CD4-positive, alpha-beta T cell (primary cell): Measurements from ENCODE around the gene GALNT11. TPM values are rescaled to one million over a fixed set of nuclear protein-coding genes. Genes with fewer than 3 reads are reported as not detected.

Experiments
- ATAC-seq: fragments of 200-7000 bp; cut with Tn5 transposase; one replicate; pipeline ENCODE4 v1.10.0; 2022; ENCODE audit warnings: mild to moderate bottlenecking; ENCODE audit not compliant: poor library complexity
- CTCF ChIA-PET: fragments of 350-600 bp; sonication (Branson Sonifier 250); formaldehyde crosslinking; loops from one replicate; lab custom pipeline; 2021; ENCODE audit warnings: antibody characterized with exemption, inconsistent platforms; lab: Charles Lee
- POLR2A ChIA-PET: fragments of 350-600 bp; sonication (Branson Sonifier 250); formaldehyde crosslinking; loops from one replicate; lab custom pipeline; 2021; ENCODE audit warnings: antibody characterized with exemption, inconsistent platforms; lab: Charles Lee
- DNase-seq, 14 experiments: peaks; one replicate each; pipeline ENCODE4 v3.0.0-alpha.2; 2013 to 2020; ENCODE audit warnings: mixed read lengths in 2 of 14
- H3K27ac ChIP-seq, 2 donors: one replicate each; pipeline versions ENCODE4 v1.5.1 to v1.7.0; 2013; ENCODE audit warnings: low read length in 2 of 2, low read depth in 1 of 2, mild to moderate bottlenecking in 1 of 2
- H3K27me3 ChIP-seq, 2 experiments: 1 replicate in 1 of 2; 2 replicates in 1 of 2; pipeline versions ENCODE4 v1.6.1 to v1.7.0; 2013; ENCODE audit warnings: low read length in 2 of 2, control low read depth in 1 of 2, mild to moderate bottlenecking in 1 of 2, moderate library complexity in 1 of 2; ENCODE audit not compliant: insufficient read depth in 2 of 2, control insufficient read depth in 1 of 2
- H3K36me3 ChIP-seq: one replicate; pipeline ENCODE4 v1.6.1; 2013; ENCODE audit warnings: low read length, control low read depth; ENCODE audit not compliant: insufficient read depth
- H3K4me1 ChIP-seq: one replicate; pipeline ENCODE4 v1.6.1; 2013; ENCODE audit warnings: low read length, control low read depth; ENCODE audit not compliant: insufficient read depth
- H3K4me3 ChIP-seq: one replicate; pipeline ENCODE4 v1.5.1; 2013; ENCODE audit warnings: mild to moderate bottlenecking, low read length, moderate library complexity
- H3K9me3 ChIP-seq, 2 experiments: 1 replicate in 1 of 2; 2 replicates in 1 of 2; pipeline versions ENCODE4 v1.6.1 to v1.7.0; 2013; ENCODE audit warnings: low read length in 2 of 2, mild to moderate bottlenecking in 2 of 2, control low read depth in 1 of 2, moderate library complexity in 1 of 2; ENCODE audit not compliant: control insufficient read depth in 1 of 2, insufficient read depth in 1 of 2
- H3K27ac Mint-ChIP-seq: one replicate; pipeline ENCODE4 v1.8.0; 2020; ENCODE audit warnings: mixed read lengths
- H3K27me3 Mint-ChIP-seq: one replicate; pipeline ENCODE4 v1.8.0; 2021; ENCODE audit warnings: mixed read lengths
- H3K36me3 Mint-ChIP-seq: one replicate; pipeline ENCODE4 v1.8.0; 2021; ENCODE audit warnings: low read depth, mixed read lengths
- H3K4me1 Mint-ChIP-seq: one replicate; pipeline ENCODE4 v1.8.0; 2021; ENCODE audit warnings: low read depth, mixed read lengths
- H3K4me3 Mint-ChIP-seq: one replicate; pipeline ENCODE4 v1.8.0; 2020; ENCODE audit warnings: mild to moderate bottlenecking, mixed read lengths
- H3K9me3 Mint-ChIP-seq: one replicate; pipeline ENCODE4 v1.8.0; 2020; ENCODE audit warnings: mixed read lengths
- intact Hi-C, 2 experiments: fragments of 100-400 bp; cut with DNase I in 1 of 2; cut with micrococcal nuclease in 1 of 2; formaldehyde crosslinking; loops; one replicate each; pipeline versions ENCODE4 v1.15.1 to v1.9.0; 2023 to 2025; cut with DNase I, micrococcal nuclease
- total RNA-seq, 174 experiments: library from RNA in 2 of 174; stranded (reverse) in 2 of 174; gene quantifications; one replicate each; pipeline ENCODE4 v1.2.3 and lab custom pipeline; 2021 to 2026
- TF ChIP-seq, protein P1 (sequence below): fragments of 200-600 bp; IDR thresholded peaks from one replicate; pipeline ENCODE4 v1.8.0; 2022; ENCODE audit warnings: antibody characterized with exemption, mild to moderate bottlenecking

The GALNT11 gene
- total RNA-seq, 2 experiments from 2014 or later, result 20.7 to 22.2 TPM

DNA sequence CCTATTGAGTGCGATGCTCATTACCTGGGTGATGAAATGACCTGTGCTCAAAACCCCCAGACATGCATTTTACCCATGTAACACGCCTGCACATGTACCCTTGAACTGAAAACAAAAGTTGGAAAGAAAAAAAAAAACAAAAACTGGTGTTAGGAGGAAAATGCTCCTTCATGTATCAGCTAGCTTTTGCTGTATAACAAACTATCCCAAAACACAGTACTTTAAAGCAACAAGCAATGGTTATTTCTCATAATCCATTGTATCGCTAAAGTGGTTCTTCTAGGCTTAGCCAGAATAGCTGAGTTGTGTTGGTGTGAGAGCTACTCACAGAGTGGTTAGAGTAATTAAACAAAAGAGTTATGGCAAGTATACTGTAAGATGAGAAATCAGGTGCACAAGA is 12.2 kb upstream of the GALNT11 start:
- Histone ChIP-seq H3K4me1 (no peaks in the 10 kb centered on the region), H3K36me3 (no peaks in the 10 kb centered on the region), H3K9me3 (no peaks in the 10 kb centered on the region), H3K27me3 (no peaks in the 10 kb centered on the region), H3K4me3 (no peak overlapping the region), H3K27ac (no peak overlapping the region)
- H3K27ac Mint-ChIP-seq, result no peak overlapping the region
- DNase-seq (no peak), ATAC-seq (no peak)
- no peaks in the 10 kb centered on the region for H3K4me1 Mint-ChIP-seq
- ChIA-PET CTCF (no interaction called here), POLR2A (no interaction called here)
- no peaks in the 10 kb centered on the region for H3K9me3 Mint-ChIP-seq
- H3K27me3 Mint-ChIP-seq, result peaks cover 3% of the 10 kb centered on the region
- TF ChIP-seq, protein P1, sequence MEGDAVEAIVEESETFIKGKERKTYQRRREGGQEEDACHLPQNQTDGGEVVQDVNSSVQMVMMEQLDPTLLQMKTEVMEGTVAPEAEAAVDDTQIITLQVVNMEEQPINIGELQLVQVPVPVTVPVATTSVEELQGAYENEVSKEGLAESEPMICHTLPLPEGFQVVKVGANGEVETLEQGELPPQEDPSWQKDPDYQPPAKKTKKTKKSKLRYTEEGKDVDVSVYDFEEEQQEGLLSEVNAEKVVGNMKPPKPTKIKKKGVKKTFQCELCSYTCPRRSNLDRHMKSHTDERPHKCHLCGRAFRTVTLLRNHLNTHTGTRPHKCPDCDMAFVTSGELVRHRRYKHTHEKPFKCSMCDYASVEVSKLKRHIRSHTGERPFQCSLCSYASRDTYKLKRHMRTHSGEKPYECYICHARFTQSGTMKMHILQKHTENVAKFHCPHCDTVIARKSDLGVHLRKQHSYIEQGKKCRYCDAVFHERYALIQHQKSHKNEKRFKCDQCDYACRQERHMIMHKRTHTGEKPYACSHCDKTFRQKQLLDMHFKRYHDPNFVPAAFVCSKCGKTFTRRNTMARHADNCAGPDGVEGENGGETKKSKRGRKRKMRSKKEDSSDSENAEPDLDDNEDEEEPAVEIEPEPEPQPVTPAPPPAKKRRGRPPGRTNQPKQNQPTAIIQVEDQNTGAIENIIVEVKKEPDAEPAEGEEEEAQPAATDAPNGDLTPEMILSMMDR, result no peak
- no peaks in the 10 kb centered on the region for H3K36me3 Mint-ChIP-seq
- intact Hi-C loops, result no loop called here
- no peak overlapping the region for H3K4me3 Mint-ChIP-seq

DNA sequence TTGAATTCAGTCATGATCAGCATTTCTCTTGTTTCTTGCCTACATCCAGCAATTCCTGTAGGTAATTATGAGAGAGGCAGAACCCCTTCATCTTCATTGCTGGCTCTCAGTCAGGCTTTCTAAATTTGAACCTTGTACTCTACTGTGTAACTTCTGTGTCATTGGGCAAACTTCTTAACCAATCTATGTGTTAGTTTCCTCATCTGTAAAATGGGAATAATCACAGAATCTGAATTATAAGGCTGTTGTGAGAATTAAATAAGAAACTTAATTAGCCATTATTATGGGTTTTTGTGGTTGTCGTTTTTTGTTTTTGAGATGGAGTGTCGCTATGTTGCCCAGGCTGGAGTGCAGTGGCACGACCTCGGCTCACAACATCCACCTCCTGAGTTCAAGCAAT is 11.5 kb upstream of the GALNT11 start:
- POLR2A ChIA-PET, result no interaction called here
- H3K9me3 ChIP-seq, result no peaks in the 10 kb centered on the region
- no peaks in the 10 kb centered on the region for H3K4me1 ChIP-seq
- H3K27ac ChIP-seq, result no peak overlapping the region
- DNase-seq (no peak), ATAC-seq (no peak)
- Mint-ChIP-seq H3K9me3 (no peaks in the 10 kb centered on the region), H3K36me3 (no peaks in the 10 kb centered on the region), H3K27ac (no peak overlapping the region), H3K27me3 (peaks cover 3% of the 10 kb centered on the region), H3K4me3 (no peak overlapping the region), H3K4me1 (no peaks in the 10 kb centered on the region)
- TF ChIP-seq, protein P1, result no peak
- H3K36me3 ChIP-seq, result no peaks in the 10 kb centered on the region
- H3K27me3 ChIP-seq, result no peaks in the 10 kb centered on the region
- intact Hi-C loops, result no loop called here
- no peak overlapping the region for H3K4me3 ChIP-seq
- CTCF ChIA-PET, result no interaction called here

DNA sequence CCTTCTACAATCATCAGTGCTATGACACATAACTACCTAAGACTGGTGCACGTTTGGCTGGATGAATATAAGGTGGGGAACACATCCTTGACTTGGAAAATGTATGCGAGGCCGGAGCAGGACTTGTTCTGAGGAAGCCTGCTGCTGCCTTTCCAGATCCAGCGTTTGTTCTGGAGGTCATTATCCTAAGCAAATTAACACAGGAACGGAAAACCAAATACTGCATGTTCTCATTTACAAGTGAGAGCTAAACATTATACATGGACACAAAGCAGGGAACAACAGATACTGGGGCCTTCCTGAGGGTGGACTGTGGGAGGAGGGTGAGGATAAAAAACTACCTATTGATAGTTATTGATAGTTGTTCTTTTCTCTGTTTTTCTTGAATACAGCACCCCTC is 10.8 kb upstream of the GALNT11 start:
- DNase-seq (no peak), ATAC-seq (no peak)
- POLR2A ChIA-PET, result no interaction called here
- H3K9me3 ChIP-seq, result no peaks in the 10 kb centered on the region
- no peak overlapping the region for H3K27ac ChIP-seq
- CTCF ChIA-PET, result no interaction called here
- no peaks in the 10 kb centered on the region for H3K4me1 Mint-ChIP-seq
- H3K27me3 Mint-ChIP-seq, result peaks cover 6% of the 10 kb centered on the region
- TF ChIP-seq, protein P1, result no peak
- H3K4me1 ChIP-seq, result no peaks in the 10 kb centered on the region
- no peaks in the 10 kb centered on the region for H3K36me3 Mint-ChIP-seq
- no peak overlapping the region for H3K27ac Mint-ChIP-seq
- no peaks in the 10 kb centered on the region for H3K27me3 ChIP-seq
- no peaks in the 10 kb centered on the region for H3K9me3 Mint-ChIP-seq
- intact Hi-C loops, result no loop called here
- no peak overlapping the region for H3K4me3 Mint-ChIP-seq
- H3K36me3 ChIP-seq, result no peaks in the 10 kb centered on the region
- no peak overlapping the region for H3K4me3 ChIP-seq
